NCI-H526 (cell line): Measurements from ENCODE around the gene C15orf39.

Source experiments
- DNase-seq, 2 experiments: peaks; one replicate each; lab custom pipeline; 2025; lab: John Stamatoyannopoulos, UW

C15orf39 gene

GRCh38 chr15:75172284-75172820, 29.3 kb upstream of the C15orf39 start:
- no peak for DNase-seq

DNA sequence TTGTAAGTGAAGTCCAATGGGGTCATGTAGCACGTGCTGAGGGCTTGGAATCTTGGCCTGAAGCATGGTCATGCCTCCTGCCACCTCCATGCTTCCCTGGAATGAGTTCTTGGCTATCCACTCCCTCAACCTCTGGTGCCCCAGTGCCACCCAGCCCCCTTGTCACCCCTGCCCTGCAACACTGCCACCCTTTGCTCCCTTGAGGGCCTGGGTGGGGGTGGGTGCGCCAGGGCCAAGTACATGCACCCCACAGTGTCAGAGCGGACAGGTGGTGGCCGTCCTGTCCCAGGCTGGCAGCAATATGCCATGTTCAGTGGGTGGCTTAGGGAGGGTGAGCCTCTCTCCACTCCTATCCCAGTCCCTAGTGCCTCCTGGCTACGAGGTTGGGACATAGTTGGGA, 27.6 kb upstream of the C15orf39 start:
- DNase-seq, result no peak

DNA sequence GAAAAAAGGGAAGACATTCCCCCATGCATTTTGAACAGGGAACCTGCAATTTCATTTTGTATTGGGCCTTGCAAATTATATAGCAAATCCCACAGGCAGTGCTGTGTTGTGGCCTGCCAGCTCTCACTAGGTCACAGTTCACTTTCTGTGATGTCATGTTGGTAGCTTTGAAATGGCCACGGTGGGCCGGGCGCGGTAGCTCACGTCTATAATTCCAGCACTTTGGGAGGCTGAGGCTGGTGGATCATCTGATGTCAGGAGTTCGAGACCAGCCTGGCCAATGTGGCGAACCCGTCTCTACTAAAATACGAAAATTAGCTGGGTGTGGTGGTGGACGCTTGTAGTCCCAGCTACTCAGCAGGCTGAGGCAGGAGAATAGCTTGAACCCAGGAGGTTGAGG, 27.0 kb upstream of the C15orf39 start:
- DNase-seq, result no peak

- DNase-seq, result no peak
These were observed 25.3 kb upstream of the C15orf39 start for GRCh38 chr15:75176396-75176761.

DNA sequence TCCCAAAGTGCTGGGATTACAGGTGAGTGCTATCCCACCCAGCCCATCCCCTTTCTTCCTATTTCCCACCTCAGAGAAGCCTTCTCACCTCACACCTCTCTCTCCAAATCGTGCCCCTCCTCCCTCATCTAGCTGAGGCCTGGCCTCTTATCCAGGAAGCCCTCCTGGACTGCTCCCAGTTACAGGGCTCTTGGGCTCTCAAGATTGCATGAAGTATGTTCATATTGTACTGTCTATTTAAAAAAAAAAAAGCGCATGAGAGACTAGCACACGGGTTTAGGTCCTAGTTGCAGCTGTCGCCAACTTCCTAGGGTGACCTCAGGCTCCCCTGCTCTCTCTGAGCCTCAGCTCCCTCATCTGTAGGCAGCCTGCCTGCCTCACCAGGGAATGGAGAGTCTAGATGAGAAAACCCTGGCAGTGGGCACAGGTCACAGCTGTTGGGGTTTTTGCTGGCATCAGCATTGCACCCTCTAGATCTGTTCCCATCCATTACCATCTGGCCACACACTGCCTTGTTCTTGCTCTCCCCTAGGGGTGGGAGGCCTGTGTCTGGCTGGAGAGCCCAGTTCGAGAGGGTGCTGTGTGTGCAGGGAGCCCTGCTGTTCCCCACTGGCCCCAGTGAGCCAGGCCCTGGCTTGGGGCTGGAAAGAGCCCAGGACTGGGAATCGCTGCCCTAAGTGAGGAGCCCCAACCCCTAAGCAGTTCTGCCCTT, 24.2 kb upstream of the C15orf39 start:
- DNase-seq, result no peak

DNA sequence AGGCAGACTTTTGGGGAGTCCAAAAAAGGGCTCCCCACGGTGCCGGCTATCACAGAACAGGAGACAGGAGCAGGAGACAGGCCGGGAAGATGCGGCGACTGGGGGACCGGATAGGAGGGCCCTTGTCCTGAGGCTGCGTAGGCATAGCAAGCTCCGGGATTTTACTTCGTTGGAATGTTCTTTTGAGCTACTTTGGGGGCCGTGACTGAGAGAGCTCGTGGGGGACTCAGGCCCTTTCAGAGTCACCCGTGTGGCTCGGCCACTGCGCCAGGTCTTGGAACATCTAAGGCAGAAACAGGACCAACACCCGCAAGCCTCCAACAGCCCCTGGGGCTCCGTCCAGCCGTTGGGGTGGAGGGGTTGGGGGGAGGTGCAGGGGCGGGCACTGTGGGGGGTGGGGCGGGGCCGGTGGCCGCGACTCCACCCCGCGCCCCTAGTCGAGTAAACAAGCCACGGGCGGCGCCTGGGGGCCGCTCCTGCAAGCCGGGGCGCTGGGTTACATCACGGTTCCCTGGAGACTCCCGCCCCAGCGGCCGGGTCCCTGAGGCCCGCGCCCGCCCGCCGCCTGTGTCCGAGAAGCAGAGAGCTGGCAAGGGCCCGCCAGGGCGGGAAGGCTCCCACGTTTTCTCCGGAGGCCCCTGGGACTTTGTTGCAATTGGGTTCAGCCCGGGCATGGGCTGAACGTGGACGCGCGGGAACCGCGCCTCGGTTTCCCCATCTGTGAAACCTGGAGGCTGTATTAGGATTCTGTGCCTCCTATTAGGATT, 23.3 kb upstream of the C15orf39 start:
- DNase-seq, result peak; percentile 47 to 76

DNA sequence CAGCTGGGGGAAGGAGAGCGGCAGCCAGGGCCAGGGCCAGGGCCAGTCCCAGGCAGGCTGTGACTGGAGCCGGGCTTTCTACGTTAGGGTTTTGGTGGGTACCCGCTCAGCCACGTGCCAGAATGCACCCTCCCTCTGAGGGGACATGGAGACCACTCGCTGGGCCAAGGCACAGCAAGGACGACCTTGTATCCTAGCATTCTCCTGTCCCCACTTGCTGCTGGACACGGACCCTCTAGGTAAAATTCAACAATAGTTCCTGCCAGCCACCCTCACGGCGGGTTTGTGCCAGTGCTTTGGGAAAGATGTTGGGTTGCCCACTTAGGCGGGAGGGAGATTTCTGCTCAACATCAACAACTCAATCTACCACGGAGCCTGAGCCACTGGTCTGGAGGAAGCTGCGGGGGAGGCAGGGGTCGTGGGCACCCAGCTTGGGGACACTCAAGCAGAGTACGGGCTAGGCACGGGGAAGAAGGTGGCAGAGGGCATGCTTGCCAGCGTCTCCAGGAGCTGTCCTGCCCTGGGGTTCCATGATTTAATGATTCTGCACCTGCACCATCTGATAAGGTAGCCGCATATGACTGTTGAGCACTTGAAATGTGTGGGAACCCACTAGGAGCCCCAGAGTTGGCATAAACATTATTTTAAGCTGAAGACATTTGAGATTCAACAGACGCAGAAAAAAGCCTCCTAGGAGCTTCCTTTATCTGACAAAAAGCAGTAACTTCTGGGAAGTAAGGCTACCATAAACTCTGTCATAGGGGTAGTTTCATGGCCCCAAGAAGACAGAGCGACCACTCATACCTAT, 22.5 kb upstream of the C15orf39 start:
- DNase-seq, result no peak

DNA sequence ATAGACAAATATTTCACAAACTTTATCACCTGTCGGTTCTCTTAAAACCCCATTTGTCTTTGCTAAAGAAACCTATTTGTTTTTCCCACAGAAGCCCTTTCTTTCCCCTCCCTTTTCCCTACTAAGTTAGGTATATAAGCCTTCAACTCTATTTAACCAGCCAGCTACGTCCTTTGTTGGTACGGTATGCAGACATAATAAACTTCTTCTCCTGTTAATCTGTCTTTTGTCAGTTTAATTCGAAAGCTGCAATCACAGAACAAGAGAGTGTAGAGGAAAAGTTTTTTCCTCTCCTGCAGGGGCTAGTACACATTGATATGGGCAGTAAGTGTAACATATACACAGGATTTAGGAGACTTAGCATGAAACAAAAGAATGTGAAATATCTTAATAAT, 21.9 kb upstream of the C15orf39 start:
- DNase-seq, result no peak

GRCh38 chr15:75181780-75182179, 19.9 kb upstream of the C15orf39 start:
- no peak for DNase-seq

DNA sequence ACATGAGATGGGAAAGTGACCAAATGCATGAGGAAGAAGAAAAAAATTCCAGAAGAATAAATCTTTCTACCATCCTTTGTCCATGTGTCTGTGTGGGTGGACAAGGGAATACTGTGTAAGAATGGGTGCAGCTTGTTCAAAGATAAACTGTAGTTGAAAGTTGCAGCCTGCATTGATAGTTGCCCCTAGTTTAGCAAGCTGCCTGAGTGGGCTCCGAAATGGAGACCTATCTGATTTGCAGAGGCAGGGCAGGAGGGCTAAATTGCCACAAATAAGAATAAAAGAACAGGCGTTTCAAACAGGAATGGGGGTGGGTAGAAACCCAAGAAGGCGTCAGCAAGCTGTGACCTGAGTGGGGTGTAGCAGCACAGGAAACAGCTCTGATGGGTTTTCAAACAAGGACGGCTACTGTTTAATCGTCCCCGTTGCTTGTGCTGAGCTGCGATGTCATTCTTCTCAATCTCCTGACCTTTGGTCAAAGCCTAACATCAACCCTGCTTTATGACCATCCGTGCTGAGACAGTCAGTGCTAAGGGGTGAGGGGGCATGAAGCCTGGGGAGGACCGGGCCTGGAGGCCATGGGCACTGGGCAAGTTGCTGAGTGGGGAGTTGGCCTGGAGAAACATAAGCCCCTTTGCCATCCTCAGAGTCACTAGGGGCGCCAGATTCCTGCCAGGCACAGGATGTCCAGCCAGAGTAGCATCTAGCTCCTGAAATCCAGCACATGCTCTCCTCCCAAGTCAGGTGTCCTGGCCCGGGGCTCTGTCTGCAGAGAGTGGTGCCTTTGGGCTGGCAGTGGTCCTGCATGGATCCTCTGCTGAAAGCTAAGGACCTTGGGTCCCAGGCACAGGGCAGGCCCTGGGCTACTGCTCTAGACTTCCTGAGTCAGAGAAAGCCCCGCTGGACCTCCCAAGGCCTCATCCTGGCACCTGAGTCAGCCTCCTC, 19.2 kb upstream of the C15orf39 start:
- no peak for DNase-seq

- DNase-seq, result no peak
These were observed 16.2 kb upstream of the C15orf39 start for GRCh38 chr15:75185271-75186029.

DNA sequence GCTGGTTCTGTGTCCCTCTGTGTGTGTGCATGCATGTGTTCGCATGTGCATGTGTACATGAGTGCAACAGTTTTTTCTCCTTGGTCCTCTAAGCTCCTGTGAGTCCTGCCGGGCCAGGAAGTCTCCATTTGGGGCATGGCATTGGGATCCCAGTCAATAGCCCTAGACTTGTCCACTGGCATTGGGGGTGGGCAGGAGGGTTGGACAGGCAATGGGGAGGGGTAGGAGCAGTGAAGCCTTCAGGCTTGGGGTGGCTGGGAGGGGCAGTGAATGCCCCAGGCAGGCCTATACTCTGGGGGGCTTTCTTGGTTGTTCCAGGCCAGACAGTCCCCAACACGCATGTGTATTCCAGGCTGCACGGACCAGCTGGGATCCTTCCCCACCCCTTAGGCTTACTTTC, 15.6 kb upstream of the C15orf39 start:
- no peak for DNase-seq

GRCh38 chr15:75188499-75188898, 13.2 kb upstream of the C15orf39 start:
- DNase-seq, result no peak

DNA sequence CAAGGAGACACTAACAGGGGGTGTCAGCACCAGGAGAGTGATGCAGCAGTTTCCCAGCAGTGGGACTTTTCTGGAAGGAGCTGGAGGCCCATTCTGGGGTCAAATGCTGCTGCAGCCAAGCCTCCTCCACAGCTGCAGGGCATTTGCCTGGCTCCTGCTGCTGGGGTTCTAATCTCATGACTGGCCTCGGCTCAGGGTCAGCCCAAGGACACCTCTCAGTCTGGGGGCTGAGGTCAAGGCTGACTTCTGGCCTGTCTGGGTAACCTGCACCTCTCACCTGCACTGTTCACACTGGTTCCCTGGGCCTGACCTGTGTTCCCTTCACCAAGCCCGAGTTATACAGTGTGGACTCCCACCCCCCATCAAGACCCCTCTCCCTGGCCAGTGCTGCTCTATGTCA, 10.4 kb upstream of the C15orf39 start:
- no peak for DNase-seq

DNA sequence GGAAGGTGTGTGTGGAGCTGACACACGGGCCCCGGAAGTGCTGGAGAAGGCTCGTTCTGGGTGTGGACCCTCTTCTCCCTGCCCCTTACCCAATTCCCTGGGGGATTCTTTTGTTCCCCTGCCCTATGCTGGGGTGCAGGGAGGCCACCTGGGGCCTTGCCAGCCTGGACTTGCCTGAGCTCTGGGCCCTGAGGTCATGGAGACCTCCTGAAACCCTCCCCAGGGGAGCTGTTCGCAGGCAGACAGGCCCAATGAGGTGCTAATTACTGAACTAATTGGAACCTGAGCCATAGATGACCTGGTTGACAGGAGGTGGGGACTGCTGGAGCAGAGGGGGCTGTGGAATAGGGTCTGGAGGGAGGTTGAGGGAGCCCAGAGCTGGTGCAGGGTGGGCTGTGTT, 9.4 kb upstream of the C15orf39 start:
- no peak for DNase-seq

GRCh38 chr15:75193272-75193671, 8.4 kb upstream of the C15orf39 start:
- no peak for DNase-seq

DNA sequence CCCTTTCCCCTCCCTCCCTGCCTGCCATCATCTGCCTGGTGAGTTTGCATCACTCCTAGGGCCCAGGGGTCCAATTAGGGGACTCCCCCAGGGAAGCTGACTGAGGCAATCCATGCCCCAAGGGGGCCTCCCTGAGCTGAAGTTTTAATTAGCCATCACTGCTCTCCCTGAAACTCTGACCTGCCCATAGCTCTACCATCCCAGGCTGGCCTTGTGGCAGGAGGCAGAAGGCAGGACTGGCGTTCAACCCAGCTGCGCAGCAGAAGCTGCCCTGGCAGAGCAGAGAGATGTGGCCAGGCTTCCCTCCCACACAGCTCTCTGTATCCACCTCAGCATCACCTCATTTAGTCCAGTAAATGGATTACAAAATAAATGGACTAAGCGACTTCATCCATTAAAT, 7.7 kb upstream of the C15orf39 start:
- DNase-seq, result no peak

- DNase-seq, result no peak
These were observed 7.3 kb upstream of the C15orf39 start for GRCh38 chr15:75194397-75194796.

DNA sequence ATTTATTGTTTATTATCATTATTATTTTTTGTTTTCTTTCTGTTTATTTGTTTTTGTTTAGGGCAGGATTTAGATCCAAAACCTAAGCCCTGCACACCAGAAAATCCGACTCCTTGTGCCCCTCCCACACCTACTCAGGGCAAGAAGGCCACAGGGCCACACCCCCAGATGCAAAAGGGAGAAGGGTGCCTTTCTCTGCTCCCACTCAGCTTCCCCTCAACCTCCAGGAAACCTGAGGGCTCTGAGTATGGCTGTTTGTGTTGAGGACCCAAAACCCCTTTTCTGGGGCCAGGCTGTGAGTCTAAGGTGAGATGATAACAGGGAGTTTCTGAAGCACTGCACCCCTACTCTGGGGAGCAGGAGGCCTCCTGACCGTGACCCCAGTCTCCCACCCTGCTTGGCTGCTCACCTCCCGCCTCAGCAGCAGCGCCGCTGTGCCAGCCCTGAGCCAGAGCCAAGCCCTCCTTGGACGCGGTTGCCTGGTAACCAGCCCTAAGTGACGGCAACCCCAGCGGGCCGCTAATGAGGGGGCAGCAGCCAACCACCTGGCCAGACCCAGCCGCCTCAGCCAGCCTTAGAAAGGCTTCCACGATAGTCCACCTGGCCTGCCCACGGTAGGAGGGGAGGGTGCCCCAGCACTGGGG, 6.4 kb upstream of the C15orf39 start:
- DNase-seq, result peak; percentile 42 to 80

DNA sequence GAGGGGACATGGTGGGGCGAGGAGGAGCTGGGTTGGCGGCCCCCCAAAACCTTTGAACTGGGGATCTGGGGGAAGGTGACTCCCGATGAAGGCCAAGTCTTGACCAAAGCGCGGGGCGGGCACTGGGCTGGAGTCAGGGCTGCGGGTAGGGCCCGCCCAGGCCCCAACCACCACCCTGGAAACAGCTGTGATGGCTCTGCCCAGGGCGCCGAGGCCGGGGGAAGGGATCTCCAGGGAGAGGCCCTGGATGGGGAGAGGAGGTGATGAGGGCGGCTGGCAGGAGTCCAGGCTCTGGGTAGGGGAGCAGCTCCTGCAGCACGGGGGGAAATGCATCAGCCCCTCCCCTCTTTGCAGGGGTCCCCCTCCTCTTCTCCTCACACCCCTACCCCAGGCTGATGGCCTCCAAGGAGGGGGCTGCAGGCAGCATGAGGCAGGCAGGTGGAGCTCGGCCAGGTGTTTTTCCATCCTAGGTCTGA, 5.9 kb upstream of the C15orf39 start:
- DNase-seq, result peak in 1 of 2 experiments; percentile 71
